ENCODE measurements around the gene RAD51B. TPM values are rescaled to one million over a fixed set of nuclear protein-coding genes. Genes with fewer than 3 reads are reported as not detected.

The RAD51B gene
- total RNA-seq, 1 experiment from 2014 or later = 23.3 TPM

GRCh38 chr14:68359022-68359836, 539.6 kb downstream of the RAD51B start:
- Histone ChIP-seq H3K4me3 (ENCODE audit: low read depth, low read length, poor library complexity, severe bottlenecking) (no peak overlapping the region), H3K36me3 (ENCODE audit: insufficient read depth, low read length, poor library complexity, severe bottlenecking) (no peaks in the 10 kb centered on the region), H3K27me3 (replicated peaks; ENCODE audit: insufficient read depth, low read depth, low read length, poor library complexity) (no peaks in the 10 kb centered on the region), H3K4me1 (ENCODE audit: insufficient read depth, low read length, poor library complexity, severe bottlenecking) (peaks cover 10% of the 10 kb centered on the region), H3K9me3 (ENCODE audit: low read depth, low read length, poor library complexity, severe bottlenecking) (no peaks in the 10 kb centered on the region), H3K27ac (ENCODE audit: low read depth, low read length, poor library complexity, severe bottlenecking) (no peak overlapping the region)
- POLR2A ChIA-PET (ENCODE audit: low non-redundant PET) = no interaction called here
- DNase-seq (ENCODE audit: low spot score) = no peak
- no peak for TF ChIP-seq CTCF (conservative IDR thresholded peaks at IDR 0.05; ENCODE audit: low read depth, low read length)
- TF ChIP-seq EZH2 (IDR thresholded peaks at IDR 0.05; ENCODE audit: borderline replicate concordance, low read depth, low read length, poor library complexity, severe bottlenecking) = no peak
- intact Hi-C loops (cut with micrococcal nuclease; ENCODE audit: unreplicated experiment) = no loop called here
- BruUV-seq (replicated peaks) = no TSS peak
- CTCF ChIA-PET = no interaction called here

GRCh38 chr14:68359837-68360552, 540.4 kb downstream of the RAD51B start:
- Histone ChIP-seq H3K9me3 (ENCODE audit: low read depth, low read length, poor library complexity, severe bottlenecking) (no peaks in the 10 kb centered on the region), H3K36me3 (ENCODE audit: insufficient read depth, low read length, poor library complexity, severe bottlenecking) (no peaks in the 10 kb centered on the region), H3K4me3 (ENCODE audit: low read depth, low read length, poor library complexity, severe bottlenecking) (no peak overlapping the region), H3K27me3 (replicated peaks; ENCODE audit: insufficient read depth, low read depth, low read length, poor library complexity) (no peaks in the 10 kb centered on the region), H3K27ac (ENCODE audit: low read depth, low read length, poor library complexity, severe bottlenecking) (no peak overlapping the region), H3K4me1 (ENCODE audit: insufficient read depth, low read length, poor library complexity, severe bottlenecking) (peaks cover 18% of the 10 kb centered on the region)
- no peak for DNase-seq (ENCODE audit: low spot score)
- ChIA-PET CTCF (no interaction called here), POLR2A (ENCODE audit: low non-redundant PET) (interaction anchor here (0.6 kb wide), 1 partner anchor 433 kb away, joined by 8 read pairs; no protein-coding TSS in a partner anchor)
- intact Hi-C loops (cut with micrococcal nuclease; ENCODE audit: unreplicated experiment) = no loop called here
- no TSS peak for BruUV-seq (replicated peaks)
- TF ChIP-seq EZH2 (IDR thresholded peaks at IDR 0.05; ENCODE audit: borderline replicate concordance, low read depth, low read length, poor library complexity, severe bottlenecking) = no peak
- no peak for TF ChIP-seq CTCF (conservative IDR thresholded peaks at IDR 0.05; ENCODE audit: low read depth, low read length)

- CTCF ChIA-PET = no interaction called here
- DNase-seq (ENCODE audit: low spot score) = peak; percentile 72
Measured at GRCh38 chr14:68361231-68361630, 541.7 kb downstream of the RAD51B start.

More at GRCh38 chr14:68361231-68361630, 541.7 kb downstream of the RAD51B start:
- peaks cover 18% of the 10 kb centered on the region for H3K4me1 ChIP-seq (ENCODE audit: insufficient read depth, low read length, poor library complexity, severe bottlenecking)
- POLR2A ChIA-PET (ENCODE audit: low non-redundant PET) = no interaction called here
- no peaks in the 10 kb centered on the region for H3K36me3 ChIP-seq (ENCODE audit: insufficient read depth, low read length, poor library complexity, severe bottlenecking)
- no TSS peak for BruUV-seq (replicated peaks)
- H3K27ac ChIP-seq (ENCODE audit: low read depth, low read length, poor library complexity, severe bottlenecking) = no peak overlapping the region
- TF ChIP-seq EZH2 (IDR thresholded peaks at IDR 0.05; ENCODE audit: borderline replicate concordance, low read depth, low read length, poor library complexity, severe bottlenecking) (no peak), CTCF (conservative IDR thresholded peaks at IDR 0.05; ENCODE audit: low read depth, low read length) (no peak)
- H3K9me3 ChIP-seq (ENCODE audit: low read depth, low read length, poor library complexity, severe bottlenecking) = no peaks in the 10 kb centered on the region
- H3K27me3 ChIP-seq (replicated peaks; ENCODE audit: insufficient read depth, low read depth, low read length, poor library complexity) = no peaks in the 10 kb centered on the region
- no peak overlapping the region for H3K4me3 ChIP-seq (ENCODE audit: low read depth, low read length, poor library complexity, severe bottlenecking)
- intact Hi-C loops (cut with micrococcal nuclease; ENCODE audit: unreplicated experiment) = no loop called here

All from A673 (cell line).